GM10847 (cell line): Measurements from ENCODE around the gene NDUFA9.
A peak's percentile ranks its signal among the peaks of the same experiment; 100 is the strongest.

Experiments
- POLR2A ChIP-seq: IDR thresholded peaks from 2 replicates; pipeline ENCODE4 v1.6.1; 2011; ENCODE audit not compliant: insufficient read length; ENCODE audit errors: extremely low read depth

The NDUFA9 gene

GRCh38 chr12:4648501-4649357 lies at the start of gene NDUFA9, which contains the start of gene AKAP3:
TSS of gene NDUFA9 (plus strand) at chr12:4649114. CDS start at chr12:4649127, 13 bp downstream.
TSS of gene AKAP3 (minus strand) at chr12:4649051. CDS start at chr12:4638196, 10,855 bp downstream.
- TF ChIP-seq POLR2A = peak; percentile 73

DNA sequence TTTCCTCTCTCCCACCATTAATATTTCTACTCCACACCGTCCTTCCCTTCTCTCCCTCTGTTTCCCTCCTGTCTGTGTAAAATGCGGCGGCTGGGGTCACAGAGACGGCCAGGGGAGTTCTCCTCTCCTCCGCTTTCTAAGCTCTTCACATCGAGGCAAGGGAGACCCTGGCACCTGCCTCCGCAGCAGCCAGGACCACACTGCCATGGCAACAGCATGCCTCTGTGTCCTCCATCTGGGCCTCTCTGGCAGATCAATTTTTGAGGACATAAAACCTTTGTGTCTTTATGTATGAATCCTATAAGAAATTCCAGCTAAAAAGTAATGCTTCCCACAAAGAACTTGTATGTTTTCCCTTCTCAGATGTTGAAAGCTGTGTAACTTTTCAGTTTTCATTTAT lies 45.5 kb upstream of the NDUFA9 start:
- no peak for TF ChIP-seq POLR2A

- no peak for TF ChIP-seq POLR2A
Observed at GRCh38 chr12:4603946-4604345, 45.0 kb upstream of the NDUFA9 start.

- peak; percentile 39 for TF ChIP-seq POLR2A
Observed at GRCh38 chr12:4604684-4605193, 44.2 kb upstream of the NDUFA9 start.

DNA sequence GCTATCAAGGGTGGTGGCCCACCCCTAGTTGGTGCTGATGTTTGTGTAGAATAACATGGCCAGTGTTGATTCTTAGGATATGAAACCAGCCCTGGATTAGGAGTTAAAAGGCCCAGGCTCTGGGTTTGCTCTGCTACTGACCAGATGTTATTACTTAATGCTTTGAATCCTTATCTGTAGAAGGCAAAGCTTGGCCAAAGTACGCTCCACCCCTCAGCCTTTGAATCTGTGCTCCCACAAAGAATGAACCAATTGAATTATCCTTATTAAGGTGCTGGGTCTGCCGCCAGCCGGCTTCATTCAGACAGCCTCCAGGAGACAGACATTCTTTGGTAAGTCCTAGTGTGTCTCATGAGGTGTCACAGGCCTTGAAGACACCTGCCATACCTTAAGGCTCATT lies 41.9 kb upstream of the NDUFA9 start:
- no peak for TF ChIP-seq POLR2A

- no peak for TF ChIP-seq POLR2A
Observed at GRCh38 chr12:4609071-4609470, 39.8 kb upstream of the NDUFA9 start.

- no peak for TF ChIP-seq POLR2A
Observed at GRCh38 chr12:4610481-4610880, 38.4 kb upstream of the NDUFA9 start.

DNA sequence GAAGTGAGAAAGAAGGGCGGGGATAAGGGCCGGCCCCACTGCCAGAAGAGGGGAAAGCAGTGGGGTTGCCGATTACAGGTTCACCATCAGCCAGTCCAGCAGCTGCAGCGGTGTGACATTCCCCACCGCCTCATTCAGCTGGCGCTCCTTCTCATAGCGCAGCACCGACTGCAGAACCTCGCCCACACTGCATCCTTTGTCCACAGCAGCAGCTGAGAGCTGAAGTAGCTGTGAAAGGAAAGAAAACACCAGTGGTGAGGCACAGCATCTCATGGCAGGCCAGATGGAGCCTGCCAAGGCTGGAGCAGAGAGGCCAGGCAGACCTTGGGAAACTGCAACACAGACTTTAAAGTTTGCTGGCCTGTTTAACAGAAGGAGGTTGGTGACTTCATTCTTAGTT lies 33.2 kb upstream of the NDUFA9 start:
- TF ChIP-seq POLR2A = no peak

- no peak for TF ChIP-seq POLR2A
Observed at GRCh38 chr12:4621511-4621910, 27.4 kb upstream of the NDUFA9 start.

GRCh38 chr12:4626543-4626942 lies 22.4 kb upstream of the NDUFA9 start:
- no peak for TF ChIP-seq POLR2A

DNA sequence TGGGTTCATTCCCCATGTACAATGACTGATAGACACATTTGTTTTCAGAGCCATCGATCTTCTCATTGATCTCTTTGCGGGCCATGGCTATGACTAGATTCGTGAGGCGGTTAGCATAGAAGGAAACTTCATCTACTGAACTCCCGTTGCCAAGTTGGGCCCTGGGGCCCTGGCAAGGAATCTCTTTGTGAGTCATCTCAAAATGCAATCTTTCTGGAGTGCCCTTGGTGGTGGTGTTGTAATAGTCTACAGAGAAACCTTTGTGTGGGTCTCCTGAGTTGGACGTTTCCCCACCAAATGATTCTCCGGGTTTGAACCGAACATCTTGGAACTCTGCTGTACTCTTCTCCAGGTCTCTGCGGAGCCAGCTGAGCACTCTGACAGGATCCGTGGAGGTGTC lies 20.5 kb upstream of the NDUFA9 start:
- no peak for TF ChIP-seq POLR2A

GRCh38 chr12:4630262-4630661 lies 18.7 kb upstream of the NDUFA9 start:
- no peak for TF ChIP-seq POLR2A

GRCh38 chr12:4643747-4644146 lies 5.2 kb upstream of the NDUFA9 start:
- TF ChIP-seq POLR2A = no peak

DNA sequence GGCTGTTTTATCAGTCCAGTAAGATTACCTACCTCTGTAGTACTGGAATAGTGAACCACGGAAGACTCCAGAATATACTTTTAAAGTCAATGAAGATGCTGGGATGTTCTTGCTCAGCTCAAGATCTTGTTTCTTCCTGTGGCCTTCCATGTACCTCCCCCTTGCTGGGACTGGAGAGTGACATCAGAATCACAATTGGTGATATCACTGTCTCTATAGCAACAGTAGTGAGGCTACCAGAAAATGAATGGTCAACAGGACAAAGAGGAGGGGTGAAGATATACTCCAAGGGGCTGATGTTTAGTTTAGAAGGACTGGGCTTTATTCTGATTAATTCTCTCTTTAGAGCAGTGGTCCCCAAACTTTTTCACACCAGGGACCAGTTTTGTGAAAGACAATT lies 3.9 kb upstream of the NDUFA9 start:
- TF ChIP-seq POLR2A = no peak

GRCh38 chr12:4648104-4648500 lies 812 bp upstream of the NDUFA9 start:
- TF ChIP-seq POLR2A = no peak

DNA sequence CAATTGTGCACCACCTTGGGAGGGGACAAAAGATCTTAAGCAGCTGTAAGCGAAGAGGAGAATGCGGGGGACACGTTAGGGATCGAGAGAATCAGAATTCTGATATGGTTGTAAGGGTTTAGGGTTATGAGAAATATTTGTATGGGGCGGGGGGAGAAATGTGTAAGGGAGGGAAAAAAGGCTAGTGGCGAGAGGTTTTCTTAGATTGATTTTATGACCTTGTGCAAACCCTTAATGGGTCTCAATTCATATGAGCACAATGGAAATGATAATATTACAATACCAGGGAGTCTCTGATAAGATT lies 396 bp downstream of the NDUFA9 start:
- TF ChIP-seq POLR2A = no peak

GRCh38 chr12:4653257-4653656 lies 4.3 kb downstream of the NDUFA9 start:
- TF ChIP-seq POLR2A = no peak

GRCh38 chr12:4653691-4654090 lies 4.8 kb downstream of the NDUFA9 start:
- TF ChIP-seq POLR2A = no peak
